GM21528 (cell line): Measurements from ENCODE around the gene PAM.

Experiments
- ATAC-seq: cut with Tn5 transposase; IDR thresholded peaks from one replicate; pipeline ENCODE4 v1.9.1; 2021; ENCODE audit warnings: mild to moderate bottlenecking, moderate library complexity; ENCODE audit not compliant: unreplicated experiment, low FRiP score

PAM gene

GRCh38 chr5:102802708-102803458, 47.8 kb downstream of the PAM start:
- ATAC-seq: no peak

GRCh38 chr5:102807878-102808502, 52.9 kb downstream of the PAM start:
- no peak for ATAC-seq

GRCh38 chr5:102809033-102809432, 53.9 kb downstream of the PAM start:
- no peak for ATAC-seq

DNA sequence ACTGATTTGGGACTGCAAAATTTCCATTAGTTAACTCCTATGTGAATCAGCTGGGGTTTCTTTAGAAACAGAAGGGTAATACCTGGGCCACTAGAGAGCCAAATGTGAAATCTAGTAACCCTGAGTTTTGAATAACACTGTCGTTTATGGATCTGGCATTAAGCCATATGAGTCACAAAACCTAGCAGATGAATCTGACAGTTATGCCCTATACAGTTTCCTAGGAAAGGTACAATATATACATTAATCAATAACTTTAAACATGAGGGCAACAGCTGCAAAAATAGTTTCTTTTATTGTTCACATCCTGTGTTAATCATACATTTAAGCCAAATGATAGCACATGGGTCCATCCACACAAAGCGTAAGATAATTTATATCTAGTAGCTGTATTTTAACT, 56.9 kb downstream of the PAM start:
- ATAC-seq: peak; percentile 55

GRCh38 chr5:102813740-102814139, 58.6 kb downstream of the PAM start:
- ATAC-seq: no peak

- no peak for ATAC-seq
Observed at GRCh38 chr5:102815084-102815483, 60.0 kb downstream of the PAM start.

GRCh38 chr5:102815540-102816332, 60.6 kb downstream of the PAM start:
- ATAC-seq: no peak

DNA sequence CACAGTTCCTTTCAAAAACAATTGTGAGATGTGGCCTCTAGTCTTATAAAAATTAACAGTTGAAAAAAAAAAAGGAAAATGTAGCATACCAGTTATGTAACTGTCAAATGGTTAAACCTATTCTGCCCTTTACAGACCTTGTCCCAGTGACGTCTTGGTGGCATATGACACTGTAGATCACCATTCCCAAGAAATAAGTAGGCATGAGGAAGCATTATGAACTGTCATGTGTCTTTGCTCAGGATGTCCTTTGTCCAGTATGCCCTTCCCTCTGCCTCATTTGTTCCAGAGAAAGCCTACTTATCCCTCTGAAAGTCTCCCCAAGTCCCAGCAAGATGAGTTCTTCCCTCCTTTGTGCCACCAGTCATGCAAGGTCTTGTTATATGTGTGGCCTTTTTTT, 63.2 kb downstream of the PAM start:
- ATAC-seq: no peak

GRCh38 chr5:102818934-102819333, 63.8 kb downstream of the PAM start:
- ATAC-seq: no peak

GRCh38 chr5:102819634-102820033, 64.5 kb downstream of the PAM start:
- ATAC-seq: no peak

DNA sequence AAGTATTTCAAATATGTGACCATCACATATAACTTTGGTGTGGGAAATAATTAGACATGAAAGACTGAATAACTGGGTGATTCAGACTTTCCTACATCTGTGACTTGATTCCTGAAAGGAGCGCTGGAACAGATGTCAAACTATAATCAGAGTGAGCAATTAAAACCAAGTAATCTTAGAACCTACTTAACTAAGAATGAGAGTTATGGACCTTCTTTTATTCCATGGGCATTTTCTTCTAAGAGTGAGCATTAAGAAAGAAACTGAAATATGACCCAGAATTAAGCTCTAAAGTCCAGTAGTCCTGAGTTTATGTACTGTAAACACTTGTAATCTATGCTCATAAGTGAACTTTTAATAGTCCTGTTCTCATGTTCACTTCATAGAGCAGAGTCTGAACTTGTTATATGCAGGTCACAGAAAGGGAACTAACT, 68.4 kb downstream of the PAM start:
- no peak for ATAC-seq

- ATAC-seq: no peak
Observed at GRCh38 chr5:102826629-102827028, 71.5 kb downstream of the PAM start.

DNA sequence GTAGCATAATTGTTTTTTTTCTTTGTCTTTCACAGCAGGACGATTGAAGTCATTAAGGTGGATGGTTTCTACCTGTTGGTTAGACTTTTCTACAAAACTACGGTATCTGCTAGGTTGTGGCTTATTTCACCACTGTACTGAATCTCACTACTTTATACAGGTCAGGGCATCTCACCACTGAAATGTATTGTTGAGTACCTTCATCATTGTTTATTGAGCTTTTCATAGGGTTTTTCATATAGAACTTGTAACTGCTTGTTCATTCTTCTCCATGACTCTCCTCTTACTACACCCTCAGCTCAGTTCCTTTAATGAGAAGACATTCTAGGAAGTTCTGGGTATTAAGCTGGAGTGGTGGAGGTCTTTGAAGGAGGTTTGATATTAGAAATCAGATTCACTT, 75.1 kb downstream of the PAM start:
- ATAC-seq: no peak

GRCh38 chr5:102832445-102832844, 77.3 kb downstream of the PAM start:
- no peak for ATAC-seq

DNA sequence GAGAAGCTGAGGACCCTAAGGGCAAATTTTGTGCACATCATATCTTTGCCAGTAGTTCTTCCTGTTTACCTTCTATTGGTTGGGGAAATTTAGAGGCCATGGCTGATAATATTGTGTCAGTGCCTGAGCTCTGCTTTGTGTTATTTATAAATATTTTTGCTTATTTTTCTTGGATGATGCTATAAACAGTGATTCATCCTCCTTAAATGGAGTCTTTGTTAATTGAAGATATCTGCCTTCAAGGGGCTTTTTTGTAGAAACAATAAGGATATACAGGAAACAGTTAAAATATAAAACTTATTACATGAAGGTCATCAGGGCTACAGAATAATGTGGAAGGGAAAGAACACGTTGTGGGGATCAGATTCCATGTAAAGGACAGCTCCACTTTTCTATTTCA, 78.0 kb downstream of the PAM start:
- no peak for ATAC-seq

GRCh38 chr5:102834438-102834964, 79.4 kb downstream of the PAM start:
- no peak for ATAC-seq

DNA sequence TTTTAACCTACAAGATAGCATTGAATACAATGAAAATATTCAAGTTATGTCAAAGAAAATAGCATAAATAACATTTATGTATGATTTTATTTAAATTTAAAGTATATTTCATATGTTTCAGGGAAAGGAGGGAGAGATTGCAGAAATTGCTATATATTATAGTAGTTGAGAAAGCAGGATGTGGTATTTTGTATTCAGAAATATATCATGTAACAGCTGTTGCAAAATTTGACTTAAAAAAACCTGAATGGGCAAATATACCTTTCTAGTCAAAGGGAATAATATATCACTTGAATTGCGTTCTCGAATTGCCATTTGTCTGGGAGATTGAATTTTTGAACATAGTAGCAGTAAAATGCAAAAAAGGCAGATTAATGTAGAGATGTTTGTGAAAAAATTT, 80.6 kb downstream of the PAM start:
- ATAC-seq: no peak

DNA sequence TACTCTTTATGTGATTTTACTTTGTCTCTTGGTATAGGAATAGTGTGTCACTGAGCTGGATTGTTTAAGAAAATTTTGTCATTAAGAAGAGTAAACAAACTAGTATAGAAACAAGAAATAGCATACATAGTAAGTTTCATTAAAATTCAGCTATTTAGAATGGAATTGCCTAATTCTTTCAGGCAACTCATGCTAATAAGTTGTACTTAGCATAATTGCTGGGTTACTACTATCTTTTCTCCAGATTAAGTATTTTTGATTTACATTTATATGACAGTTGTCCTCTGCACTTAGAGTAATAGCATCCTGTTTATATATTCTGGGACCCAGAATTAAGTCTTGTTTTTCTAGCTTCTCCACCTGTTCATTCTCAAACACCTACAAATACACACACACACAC, 85.9 kb downstream of the PAM start:
- no peak for ATAC-seq

DNA sequence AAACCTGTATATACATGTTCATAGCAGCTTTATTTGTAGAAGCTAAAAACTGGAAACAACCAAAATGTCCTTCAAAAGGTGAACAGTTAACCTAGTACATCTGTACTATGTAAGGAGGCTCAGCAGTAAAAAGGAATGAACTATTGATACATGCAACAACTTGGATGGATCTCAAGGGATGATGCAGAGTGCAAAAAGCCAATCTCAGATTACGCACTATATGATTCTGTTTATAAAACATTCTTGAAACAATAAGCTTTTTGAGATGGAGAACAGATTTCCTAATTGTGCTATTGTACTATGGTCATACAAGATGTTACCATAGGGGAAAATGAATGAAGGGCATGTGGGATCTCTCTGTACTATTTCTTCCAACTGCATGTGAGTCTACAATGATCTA, 88.9 kb downstream of the PAM start:
- no peak for ATAC-seq

DNA sequence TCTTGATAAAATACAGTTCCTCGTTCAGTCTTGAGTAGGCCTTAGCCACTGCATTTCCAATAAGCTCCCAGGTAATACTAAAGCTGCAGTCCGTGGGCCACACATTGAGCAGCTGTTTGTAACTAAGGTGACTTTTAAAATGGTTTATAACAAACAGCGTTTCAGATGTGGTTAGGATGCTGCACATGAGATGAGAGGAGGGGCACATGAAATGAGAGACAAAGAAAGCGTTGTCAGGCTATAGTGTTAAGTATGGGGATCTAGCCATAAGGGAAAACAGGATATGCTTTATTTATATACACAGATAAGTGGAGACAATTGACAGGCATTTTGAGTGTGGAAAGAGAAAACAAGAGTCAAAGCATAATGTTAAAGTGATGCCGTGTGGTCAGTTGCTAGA, 89.9 kb downstream of the PAM start:
- ATAC-seq: no peak

- ATAC-seq: no peak
Observed at GRCh38 chr5:102850503-102850902, 95.4 kb downstream of the PAM start.
